Testis (tissue), 2 donors: ENCODE results near the gene PMP22.

ENCODE experiments used
- CTCF ChIP-seq, 3 experiments: fragments of 450-650 bp in 2 of 3; fragments of 200-600 bp in 1 of 3; sonication (generic) in 1 of 3; IDR thresholded peaks; one replicate each; pipeline ENCODE4 v1.5.1; 2016 to 2019; ENCODE audit warnings: antibody characterized with exemption in 3 of 3, mild to moderate bottlenecking in 2 of 3, moderate library complexity in 1 of 3
- POLR2A ChIP-seq: fragments of 450-650 bp; IDR thresholded peaks from one replicate; pipeline ENCODE4 v1.6.1; 2017; ENCODE audit warnings: antibody characterized with exemption, mild to moderate bottlenecking, moderate library complexity

GRCh38 chr17:15220785-15221184 is 44.3 kb downstream of the PMP22 start:
- TF ChIP-seq POLR2A (no peak), CTCF (IDR thresholded peaks at IDR 0.05) (no peak)
